Testis (tissue), 3 donors: Measurements from ENCODE around the gene C2orf76. TPM values are rescaled to one million over a fixed set of nuclear protein-coding genes. Genes with fewer than 3 reads are reported as not detected.

ENCODE experiments used
- DNase-seq: peaks from one replicate; pipeline ENCODE4 v3.0.0-alpha.2; 2019
- H3K27ac ChIP-seq, 2 donors: fragments of 200-600 bp; sonication (generic); one replicate each; pipeline ENCODE4 v1.5.1; 2019
- H3K27me3 ChIP-seq: fragments of 200-600 bp; sonication (generic); one replicate; pipeline ENCODE4 v1.5.1; 2019
- H3K36me3 ChIP-seq: fragments of 200-600 bp; sonication (generic); one replicate; pipeline ENCODE4 v1.5.1; 2017; ENCODE audit warnings: low read depth; ENCODE audit errors: missing control alignments
- H3K4me1 ChIP-seq: fragments of 200-600 bp; sonication (generic); one replicate; pipeline ENCODE4 v1.5.1; 2019
- H3K4me3 ChIP-seq, 2 donors: fragments of 200-600 bp; sonication (generic); one replicate each; pipeline ENCODE4 v1.5.1; 2017 to 2019
- H3K9me3 ChIP-seq: fragments of 200-600 bp; sonication (generic); one replicate; pipeline ENCODE4 v1.5.1; 2017
- POLR2A ChIP-seq: fragments of 450-650 bp; IDR thresholded peaks from one replicate; pipeline ENCODE4 v1.6.1; 2017; ENCODE audit warnings: antibody characterized with exemption, mild to moderate bottlenecking, moderate library complexity
- WGBS, 2 donors: methylation state at CpG; one replicate each; pipeline ENCODE4 v1.1.5; 2018; 5-methylcytosine and 5-hydroxymethylcytosine counted together
- intact Hi-C: fragments of 100-400 bp; cut with DNase I; formaldehyde crosslinking; loops from one replicate; pipeline ENCODE4 v1.15.1; 2023; ENCODE audit warnings: low total_unique reads
- polyA plus RNA-seq: library from polyadenylated mRNA; stranded (reverse); fragments of 350-450 nt; fragmentation: Illumina TruSeq; extraction: RNeasy Lipid Tissue Mini Kit (QIAGEN cat#74804); gene quantifications from one replicate; pipeline ENCODE4 v1.2.3, GENCODE V29; 2014; ENCODE audit warnings: low read depth, low replicate concordance; ENCODE audit not compliant: insufficient read depth
- total RNA-seq, 2 donors: library from RNA; depleted of rRNA; stranded (reverse); fragments of >200 nt; gene quantifications; one replicate each; pipeline ENCODE4 v1.2.3, GENCODE V29; 2016
- TF ChIP-seq, protein P1 (sequence below), 3 experiments: fragments of 450-650 bp in 2 of 3; fragments of 200-600 bp in 1 of 3; sonication (generic) in 1 of 3; IDR thresholded peaks; one replicate each; pipeline ENCODE4 v1.5.1; 2016 to 2019; ENCODE audit warnings: antibody characterized with exemption in 3 of 3, mild to moderate bottlenecking in 2 of 3, moderate library complexity in 1 of 3

The C2orf76 gene
- total and polyA plus RNA-seq, 3 donors from 2014 or later, result 12.8 to 27.8 (median 13.4) TPM

DNA sequence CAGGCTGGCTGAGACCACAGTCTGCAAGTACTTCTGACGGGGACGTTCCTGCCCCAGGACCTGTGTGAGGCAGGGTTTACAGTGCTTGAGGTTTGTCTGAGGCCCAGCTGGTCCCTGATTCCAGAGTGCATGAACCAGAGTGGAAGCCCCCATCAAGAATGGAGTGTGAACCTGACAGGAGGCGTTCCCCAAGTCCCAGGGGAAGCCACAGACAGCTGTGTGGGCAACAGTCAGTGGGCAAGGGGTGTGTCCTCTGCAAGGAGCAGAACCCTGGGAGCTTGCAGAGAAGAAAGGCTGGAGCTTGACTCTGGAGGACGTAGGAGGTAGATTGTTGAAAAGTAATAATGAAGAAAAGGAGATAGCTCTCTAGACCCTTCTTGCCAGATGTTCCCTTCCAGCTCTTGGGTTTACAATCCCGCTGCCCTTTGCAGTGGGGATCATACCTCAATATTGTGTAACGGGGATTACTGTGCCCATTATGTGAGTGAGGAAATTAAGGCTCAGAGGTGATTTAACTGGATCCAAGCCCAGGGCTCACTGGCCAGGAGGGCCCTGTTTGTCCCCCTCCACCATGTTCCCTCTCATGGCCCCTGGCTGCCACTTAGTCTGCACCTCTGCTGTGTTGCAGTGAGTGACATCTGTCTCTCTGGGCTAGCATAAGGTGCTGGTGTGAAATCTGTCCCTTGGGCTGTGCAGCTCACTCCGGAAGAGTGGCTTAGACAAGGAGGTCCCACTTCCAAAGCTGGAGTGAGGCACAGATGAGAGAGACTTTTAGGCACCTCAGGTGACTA, 6.3 kb upstream of the C2orf76 start:
- Histone ChIP-seq H3K27ac (no peak overlapping the region), H3K4me1 (peaks cover 1% of the 10 kb centered on the region), H3K9me3 (no peaks in the 10 kb centered on the region), H3K4me3 (no peak overlapping the region), H3K27me3 (no peaks in the 10 kb centered on the region), H3K36me3 (no peaks in the 10 kb centered on the region)
- 92 to 95% methylated on average over 5 to 7 of the region's 7 CpGs for WGBS, 2 donors
- intact Hi-C loops, result no loop called here
- no peak for DNase-seq
- TF ChIP-seq, protein P1, sequence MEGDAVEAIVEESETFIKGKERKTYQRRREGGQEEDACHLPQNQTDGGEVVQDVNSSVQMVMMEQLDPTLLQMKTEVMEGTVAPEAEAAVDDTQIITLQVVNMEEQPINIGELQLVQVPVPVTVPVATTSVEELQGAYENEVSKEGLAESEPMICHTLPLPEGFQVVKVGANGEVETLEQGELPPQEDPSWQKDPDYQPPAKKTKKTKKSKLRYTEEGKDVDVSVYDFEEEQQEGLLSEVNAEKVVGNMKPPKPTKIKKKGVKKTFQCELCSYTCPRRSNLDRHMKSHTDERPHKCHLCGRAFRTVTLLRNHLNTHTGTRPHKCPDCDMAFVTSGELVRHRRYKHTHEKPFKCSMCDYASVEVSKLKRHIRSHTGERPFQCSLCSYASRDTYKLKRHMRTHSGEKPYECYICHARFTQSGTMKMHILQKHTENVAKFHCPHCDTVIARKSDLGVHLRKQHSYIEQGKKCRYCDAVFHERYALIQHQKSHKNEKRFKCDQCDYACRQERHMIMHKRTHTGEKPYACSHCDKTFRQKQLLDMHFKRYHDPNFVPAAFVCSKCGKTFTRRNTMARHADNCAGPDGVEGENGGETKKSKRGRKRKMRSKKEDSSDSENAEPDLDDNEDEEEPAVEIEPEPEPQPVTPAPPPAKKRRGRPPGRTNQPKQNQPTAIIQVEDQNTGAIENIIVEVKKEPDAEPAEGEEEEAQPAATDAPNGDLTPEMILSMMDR (IDR thresholded peaks at IDR 0.05), result no peak
- no peak for TF ChIP-seq POLR2A

DNA sequence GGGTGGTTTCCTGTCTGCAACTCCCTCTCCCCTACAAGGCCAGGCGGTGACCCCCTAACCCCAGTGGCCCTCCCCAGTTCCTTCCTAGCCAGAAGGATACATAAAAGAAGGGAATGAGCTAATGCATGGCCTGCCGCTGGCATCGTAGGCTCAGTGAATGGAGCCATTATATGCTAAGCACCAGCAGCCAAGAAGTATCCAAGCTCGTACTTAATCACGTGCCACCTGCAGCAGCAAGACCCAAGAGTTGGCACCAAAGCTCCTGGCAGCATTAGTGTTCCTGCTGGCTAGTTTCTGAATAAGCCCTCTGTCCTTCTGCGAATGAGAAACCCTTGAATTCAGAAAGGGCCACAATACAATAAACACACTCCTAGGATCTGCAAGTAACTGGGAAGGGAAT, 4.5 kb upstream of the C2orf76 start:
- Histone ChIP-seq H3K27ac (peak overlapping the region; percentile 47 to 48), H3K27me3 (no peaks in the 10 kb centered on the region), H3K4me3 (no peak overlapping the region), H3K36me3 (no peaks in the 10 kb centered on the region), H3K4me1 (peaks cover 5% of the 10 kb centered on the region), H3K9me3 (no peaks in the 10 kb centered on the region)
- intact Hi-C loops, result no loop called here
- peak; percentile 92 for DNase-seq
- WGBS, 2 donors, result 55 to 84% methylated on average over 6 of the region's 6 CpGs
- TF ChIP-seq, protein P1 (IDR thresholded peaks at IDR 0.05), result no peak
- TF ChIP-seq POLR2A, result no peak

DNA sequence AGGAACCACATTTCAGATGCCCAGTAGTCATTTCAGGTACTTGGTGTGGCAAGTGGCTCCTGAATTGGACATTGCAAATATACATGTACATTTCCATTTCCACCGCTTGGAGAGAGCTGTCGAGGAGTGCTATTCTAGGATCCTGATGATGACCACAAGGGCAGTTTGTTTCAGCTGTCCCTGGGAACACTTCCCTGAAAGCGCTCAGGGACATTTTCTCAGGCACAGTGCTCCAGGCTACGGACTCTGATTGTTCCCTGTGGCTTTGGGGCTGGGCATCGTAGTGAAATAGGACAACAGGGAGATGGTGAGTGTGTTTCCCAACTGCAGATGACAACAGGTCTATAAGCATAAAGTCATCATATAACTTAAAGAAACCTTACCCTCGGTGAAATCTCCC, 3.2 kb upstream of the C2orf76 start:
- no peak for DNase-seq
- Histone ChIP-seq H3K27me3 (no peaks in the 10 kb centered on the region), H3K9me3 (no peaks in the 10 kb centered on the region), H3K27ac (no peak overlapping the region), H3K4me1 (peaks cover 15% of the 10 kb centered on the region), H3K4me3 (no peak overlapping the region), H3K36me3 (no peaks in the 10 kb centered on the region)
- TF ChIP-seq, protein P1 (IDR thresholded peaks at IDR 0.05), result no peak
- TF ChIP-seq POLR2A, result no peak
- intact Hi-C loops, result no loop called here
- 86% methylated on average over 6 of the region's 6 CpGs for WGBS, 2 donors

DNA sequence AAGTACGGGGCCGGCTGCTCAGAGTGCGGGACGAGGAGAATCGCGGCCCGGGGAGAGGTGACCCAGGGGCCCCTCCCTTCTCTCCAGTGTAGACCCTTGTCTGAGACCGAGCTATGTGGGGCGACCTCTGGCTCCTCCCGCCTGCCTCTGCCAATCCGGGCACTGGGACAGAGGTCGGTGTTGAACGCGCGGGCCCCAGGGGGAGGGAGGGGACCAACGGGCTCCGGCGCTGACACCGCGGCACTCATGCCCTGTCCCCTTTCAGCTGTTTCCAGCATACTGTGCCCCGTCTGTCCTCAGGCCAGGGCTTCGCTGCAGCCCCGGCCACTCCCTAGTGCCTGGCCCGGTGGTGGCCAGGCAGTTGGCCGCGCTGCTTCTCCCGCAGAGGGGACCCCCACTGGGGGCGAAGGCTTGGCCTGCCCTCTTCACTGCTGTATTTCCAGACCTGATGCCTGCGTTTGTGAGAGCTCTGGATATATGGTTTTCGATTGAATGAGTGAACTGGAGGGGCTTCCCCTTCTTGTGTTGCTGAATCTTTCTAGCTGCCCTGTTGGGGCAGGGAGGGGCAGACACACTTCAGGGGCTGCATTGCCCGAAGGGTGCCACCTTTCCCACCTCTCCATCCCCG, 952 bp upstream of the C2orf76 start:
- H3K4me3 ChIP-seq, result peak overlapping the region; percentile 64 to 71
- DNase-seq, result peak; percentile 69
- H3K36me3 ChIP-seq, result no peaks in the 10 kb centered on the region
- peak overlapping the region; percentile 75 to 77 for H3K27ac ChIP-seq
- no peaks in the 10 kb centered on the region for H3K27me3 ChIP-seq
- peaks cover 15% of the 10 kb centered on the region for H3K4me1 ChIP-seq
- intact Hi-C loops, result no loop called here
- no peak for TF ChIP-seq POLR2A
- TF ChIP-seq, protein P1 (IDR thresholded peaks at IDR 0.05), result no peak
- no peaks in the 10 kb centered on the region for H3K9me3 ChIP-seq
- 12 to 25% methylated on average over 10 to 32 of the region's 32 CpGs for WGBS, 2 donors
